Stimulated activated CD4-positive, alpha-beta T cell treated with anti-CD3 and anti-CD28 coated beads, Interleukin-4, amount 100 ng/mL, for 48 hours (primary cell): ENCODE data around the gene STARD10.

Source experiments
- DNase-seq, 2 donors: peaks; one replicate each; pipeline ENCODE4 v3.0.0-alpha.2; 2020; ENCODE audit warnings: low read depth in 2 of 2

STARD10 gene

GRCh38 chr11:72744474-72744873 lies 49.4 kb downstream of the STARD10 start:
- DNase-seq: no peak

- DNase-seq: no peak
These were observed 50.3 kb downstream of the STARD10 start for GRCh38 chr11:72743321-72744221.

GRCh38 chr11:72742513-72743320 lies 51.1 kb downstream of the STARD10 start:
- DNase-seq: no peak

GRCh38 chr11:72741849-72742512 lies 51.9 kb downstream of the STARD10 start:
- DNase-seq: no peak

GRCh38 chr11:72741429-72741833 lies 52.4 kb downstream of the STARD10 start:
- DNase-seq: no peak

GRCh38 chr11:72740562-72741428 lies 53.1 kb downstream of the STARD10 start:
- no peak for DNase-seq

GRCh38 chr11:72740060-72740424 lies 53.8 kb downstream of the STARD10 start:
- no peak for DNase-seq

- DNase-seq: no peak
These were observed 54.4 kb downstream of the STARD10 start for GRCh38 chr11:72739240-72740059.

GRCh38 chr11:72738199-72739141 lies 55.4 kb downstream of the STARD10 start:
- DNase-seq: no peak

GRCh38 chr11:72737336-72737735 lies 56.5 kb downstream of the STARD10 start:
- DNase-seq: no peak

GRCh38 chr11:72736452-72737069 lies 57.3 kb downstream of the STARD10 start:
- peak; percentile 43 to 49 for DNase-seq

- DNase-seq: no peak
These were observed 58.3 kb downstream of the STARD10 start for GRCh38 chr11:72735495-72736027.

- no peak for DNase-seq
These were observed 61.5 kb downstream of the STARD10 start for GRCh38 chr11:72732329-72732728.

GRCh38 chr11:72730737-72731136 lies 63.1 kb downstream of the STARD10 start:
- no peak for DNase-seq

GRCh38 chr11:72730243-72730642 lies 63.6 kb downstream of the STARD10 start:
- DNase-seq: no peak

- no peak for DNase-seq
These were observed 66.3 kb downstream of the STARD10 start for GRCh38 chr11:72727521-72727920.

GRCh38 chr11:72726266-72727220 lies 67.3 kb downstream of the STARD10 start:
- DNase-seq: no peak

GRCh38 chr11:72725724-72726028 lies 68.2 kb downstream of the STARD10 start:
- no peak for DNase-seq
